Medulla oblongata (tissue), 1 donor: ENCODE measurements around the gene HMGCS2.

ENCODE experiments used
- DNase-seq: peaks from one replicate; pipeline ENCODE4 v3.0.0-alpha.2; 2015; ENCODE audit errors: extremely low spot score

Gene HMGCS2

DNA sequence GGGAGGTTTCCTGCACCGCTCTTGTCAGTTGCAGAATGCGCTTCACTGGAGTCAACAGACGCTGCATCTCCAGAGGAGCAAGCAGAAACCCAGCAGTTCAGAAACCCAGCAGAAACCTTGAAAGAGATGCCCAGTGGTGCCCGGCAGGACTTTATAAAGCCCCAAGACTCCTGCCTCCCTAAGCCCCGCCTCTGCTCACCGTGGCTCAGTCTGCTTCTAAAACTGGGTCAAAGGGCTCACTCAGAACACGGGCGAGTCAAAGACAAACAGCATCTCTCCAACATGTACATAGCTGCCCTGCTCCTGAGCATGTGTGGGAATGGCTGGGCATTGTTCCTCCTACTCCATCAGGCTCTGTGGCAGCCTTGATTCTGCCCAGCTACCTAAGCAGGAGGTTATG is at the start of gene HMGCS2:
Gene HMGCS2 (minus strand): TSS at position 128 of the 400 bp plus-strand sequence. CDS start 61 bp downstream, at position 67.
- no peak for DNase-seq

- no peak for DNase-seq
These were observed 49.5 kb upstream of the HMGCS2 start for GRCh38 chr1:119818181-119818580.

- DNase-seq = no peak
These were observed 47.7 kb upstream of the HMGCS2 start for GRCh38 chr1:119816407-119816806.

GRCh38 chr1:119815928-119816327 is 47.2 kb upstream of the HMGCS2 start:
- no peak for DNase-seq

- no peak for DNase-seq
These were observed 46.7 kb upstream of the HMGCS2 start for GRCh38 chr1:119815361-119815760.

DNA sequence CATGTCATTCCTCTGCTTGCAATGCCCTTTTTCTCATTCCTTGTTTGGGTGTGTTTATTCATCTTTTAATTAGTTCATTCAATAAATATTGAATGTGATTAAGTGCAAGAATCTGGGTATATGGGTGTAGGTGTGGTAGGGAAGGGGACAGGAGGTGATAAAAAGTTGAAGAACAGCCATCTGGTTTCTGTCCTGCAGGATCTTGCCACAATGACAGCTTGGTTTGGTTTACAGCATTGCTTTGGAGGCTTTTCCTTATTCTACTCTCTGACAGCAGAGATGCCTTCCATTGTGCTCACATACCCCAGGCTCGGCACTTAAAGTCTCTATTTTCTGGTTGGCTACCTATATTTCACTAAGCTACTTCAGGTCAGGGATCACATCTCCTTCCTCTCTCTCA is 45.6 kb upstream of the HMGCS2 start:
- no peak for DNase-seq

GRCh38 chr1:119811985-119812557 is 43.4 kb upstream of the HMGCS2 start:
- DNase-seq = no peak

DNA sequence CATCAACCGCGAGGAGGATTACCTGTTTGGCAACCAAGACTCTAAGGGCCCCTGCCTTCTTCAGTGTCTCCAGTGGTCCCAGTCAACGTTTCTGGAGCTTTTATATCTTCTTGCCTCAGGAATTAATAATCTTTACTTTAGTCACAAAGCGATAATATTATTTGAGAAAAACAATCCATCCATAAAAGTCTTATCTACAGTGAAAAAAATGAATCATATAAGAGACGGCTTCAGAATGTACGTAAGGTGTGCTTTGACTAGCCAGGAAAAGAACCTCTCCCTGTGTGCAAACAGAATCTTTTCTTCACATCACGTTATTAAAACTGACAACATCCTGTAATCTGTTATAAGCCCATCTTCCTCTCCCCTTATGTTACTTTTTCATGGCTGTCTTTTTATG is 42.7 kb upstream of the HMGCS2 start, which contains the start of gene REG4:
Gene REG4 (minus strand): TSS at position 74 of the 400 bp plus-strand sequence. CDS start 2,691 bp downstream, outside the sequence.
- DNase-seq = no peak

- peak; percentile 80 for DNase-seq
These were observed 40.4 kb upstream of the HMGCS2 start for GRCh38 chr1:119808972-119809550.

GRCh38 chr1:119808491-119808890 is 39.8 kb upstream of the HMGCS2 start:
- no peak for DNase-seq

DNA sequence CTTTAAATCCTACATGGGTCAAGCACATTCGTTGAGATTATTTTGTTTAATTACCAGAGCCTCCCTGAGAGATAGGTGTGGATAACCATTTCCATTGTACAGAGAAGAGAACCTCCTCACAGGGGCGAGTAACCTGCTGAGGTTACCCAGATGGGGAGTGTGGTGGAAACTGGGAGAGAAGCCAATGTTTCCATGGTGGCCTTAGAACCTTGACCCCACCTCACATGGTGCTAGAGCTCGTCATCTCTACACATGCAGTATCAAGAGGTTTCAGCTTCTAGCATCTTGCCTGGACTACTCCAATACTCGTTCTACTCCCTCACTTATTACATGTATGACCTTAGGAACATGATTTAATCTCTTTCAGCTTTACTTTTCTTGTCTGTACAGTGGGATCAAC is 37.8 kb upstream of the HMGCS2 start:
- no peak for DNase-seq

- no peak for DNase-seq
These were observed 37.0 kb upstream of the HMGCS2 start for GRCh38 chr1:119805746-119806145.

DNA sequence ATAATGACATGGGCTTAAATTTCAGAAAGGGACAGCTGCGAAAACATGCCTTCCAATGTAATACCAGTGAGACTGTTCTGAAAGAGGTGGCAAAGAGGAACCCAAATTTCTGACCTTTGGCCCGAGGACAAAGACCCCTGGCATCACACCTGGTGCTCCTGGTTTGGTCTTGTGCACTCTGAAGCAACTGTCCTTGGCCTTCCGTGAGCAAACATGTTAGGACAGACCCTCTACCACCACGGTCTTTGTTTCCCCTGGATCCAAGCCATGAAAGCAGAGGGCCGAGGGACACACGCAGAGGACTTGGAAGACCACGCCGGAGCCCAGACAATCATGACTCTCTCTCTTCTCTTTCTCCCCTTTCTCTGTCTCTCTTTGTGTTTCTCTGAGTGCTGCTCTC is 36.5 kb upstream of the HMGCS2 start:
- DNase-seq = no peak

DNA sequence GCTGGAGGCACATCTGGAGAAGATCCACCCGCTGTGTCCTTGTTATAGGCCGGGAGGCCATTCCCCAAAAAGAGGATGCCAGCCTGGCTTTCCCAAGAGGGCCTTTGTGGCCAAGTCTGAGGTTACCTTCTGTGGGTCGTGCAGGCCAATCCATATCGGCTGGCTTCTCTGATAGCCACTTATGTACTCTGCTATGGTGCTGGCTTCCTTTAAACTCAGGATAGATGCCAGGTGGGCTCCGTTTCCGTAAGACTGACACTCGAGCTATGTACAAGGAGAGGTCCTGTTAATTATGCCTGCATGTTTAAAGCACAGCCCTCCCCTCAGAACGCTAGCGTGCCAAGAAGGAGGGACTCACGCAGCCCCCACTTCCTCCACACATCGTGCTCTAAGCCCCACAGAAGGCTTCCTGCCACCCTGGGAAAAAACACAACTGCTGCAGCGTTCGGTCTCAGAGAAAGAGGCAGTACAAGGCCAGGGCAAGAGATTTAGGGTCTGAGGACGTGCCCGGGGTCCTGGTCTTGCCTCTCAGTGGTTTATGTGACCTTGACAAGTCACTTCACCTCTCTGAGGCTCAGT is 31.0 kb upstream of the HMGCS2 start:
- no peak for DNase-seq

- no peak for DNase-seq
These were observed 30.3 kb upstream of the HMGCS2 start for GRCh38 chr1:119799003-119799402.

GRCh38 chr1:119797606-119798005 is 28.9 kb upstream of the HMGCS2 start:
- no peak for DNase-seq

GRCh38 chr1:119797162-119797561 is 28.5 kb upstream of the HMGCS2 start:
- no peak for DNase-seq

GRCh38 chr1:119795261-119796200 is 26.8 kb upstream of the HMGCS2 start:
- no peak for DNase-seq

GRCh38 chr1:119794876-119795240 is 26.2 kb upstream of the HMGCS2 start:
- DNase-seq = no peak

DNA sequence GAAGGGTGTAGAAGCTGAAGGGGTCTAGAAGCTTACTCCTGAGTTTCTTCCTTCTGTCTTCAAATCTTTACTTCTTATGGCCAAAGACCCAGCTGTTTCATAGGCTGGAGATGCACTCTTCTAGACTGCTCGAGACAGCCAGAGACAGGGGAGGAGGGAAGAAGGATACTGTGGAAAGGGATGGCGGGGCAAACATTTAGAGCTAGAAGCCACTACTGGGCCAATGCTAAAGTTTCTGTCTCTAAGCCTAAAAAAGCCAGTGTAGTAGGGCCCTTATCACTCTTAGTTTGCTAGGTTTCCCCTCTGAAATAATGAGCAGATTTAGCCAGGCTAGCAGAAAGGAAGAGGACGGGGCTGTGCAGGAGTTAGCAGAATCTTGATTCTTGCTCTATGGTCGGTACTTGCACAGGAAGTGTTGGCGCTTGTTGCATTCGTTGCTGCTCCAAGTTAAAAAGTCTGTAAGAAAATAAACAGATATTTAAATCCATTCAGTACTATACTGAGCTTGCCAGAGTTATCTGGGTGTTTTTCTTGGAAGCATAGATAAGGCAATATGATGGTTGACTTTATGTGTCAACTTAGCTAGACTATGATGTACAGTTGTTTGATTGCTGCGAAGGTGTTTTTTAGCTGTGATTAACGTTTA is 25.6 kb upstream of the HMGCS2 start:
- no peak for DNase-seq

GRCh38 chr1:119791377-119791776 is 22.7 kb upstream of the HMGCS2 start:
- DNase-seq = no peak
